Lower leg skin (tissue), 3 donors: ENCODE data around the gene OVOL1.

Experiments
- CTCF ChIP-seq, 3 donors: fragments of 450-650 bp; IDR thresholded peaks; one replicate each; pipeline ENCODE4 v1.5.1; 2016; ENCODE audit warnings: antibody characterized with exemption in 3 of 3, mild to moderate bottlenecking in 3 of 3, moderate library complexity in 2 of 3
- POLR2A ChIP-seq, 2 donors: fragments of 450-650 bp; IDR thresholded peaks; one replicate each; pipeline ENCODE4 v1.6.1; 2016 to 2017; ENCODE audit warnings: antibody characterized with exemption in 2 of 2, mild to moderate bottlenecking in 1 of 2, moderate library complexity in 1 of 2

- no peak for TF ChIP-seq CTCF (IDR thresholded peaks at IDR 0.05)
- TF ChIP-seq POLR2A (IDR thresholded peaks at IDR 0.05), result no peak
Observed at GRCh38 chr11:65744699-65745042, 42.2 kb upstream of the OVOL1 start.
